22Rv1 (cell line): ENCODE results near the gene ANXA5.

Source experiments
- CTCF ChIP-seq: fragments of 450-650 bp; IDR thresholded peaks from 2 replicates; pipeline ENCODE4 v1.5.1; 2017; ENCODE audit warnings: mild to moderate bottlenecking
- ZFX ChIP-seq: fragments of 450-650 bp; IDR thresholded peaks from 2 replicates; pipeline ENCODE4 v1.6.1; 2017; ENCODE audit warnings: antibody characterized with exemption, borderline replicate concordance

DNA sequence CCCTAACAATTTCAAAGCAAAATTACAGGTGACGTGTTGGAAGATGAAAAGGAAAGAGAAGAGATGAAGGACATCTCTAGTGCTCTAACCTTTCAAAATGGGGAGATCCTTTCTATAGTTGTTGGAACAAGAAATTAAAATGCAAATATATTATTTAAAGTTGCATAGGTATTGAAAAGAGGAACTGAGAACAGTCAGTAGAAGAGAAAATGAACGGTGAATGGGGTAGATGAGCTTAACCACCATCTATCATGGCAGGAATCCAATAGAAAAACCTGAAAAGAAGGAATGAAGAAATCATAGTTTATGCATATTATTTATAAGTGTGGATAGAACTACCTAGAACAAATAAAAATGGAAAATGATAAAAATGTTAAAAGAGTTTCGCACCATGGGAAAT, 42.0 kb downstream of the ANXA5 start:
- TF ChIP-seq CTCF: no peak
- TF ChIP-seq ZFX: no peak
